Measurements from ENCODE around the gene DDX42.
A peak's percentile ranks its signal among the peaks of the same experiment; 100 is the strongest.
"Not testable (repeated sequence)": the region's sequence is repeated elsewhere in the genome, so short reads cannot be mapped to it uniquely, and the experiment has no call there.

DDX42 gene

GRCh38 chr17:63840591-63841349 lies 66.8 kb downstream of the DDX42 start:
- no peak for DNase-seq (ENCODE audit: low read depth, low spot score)

GRCh38 chr17:63841350-63842172 lies 67.6 kb downstream of the DDX42 start:
- DNase-seq (ENCODE audit: low read depth, low spot score): no peak

GRCh38 chr17:63842173-63842539 lies 68.2 kb downstream of the DDX42 start:
- no peak for DNase-seq (ENCODE audit: low read depth, low spot score)

- DNase-seq (ENCODE audit: low read depth, low spot score): peak; percentile 99
Observed at GRCh38 chr17:63842540-63843386, 68.8 kb downstream of the DDX42 start, which contains the start of gene SMARCD2. Gene SMARCD2 (minus strand): TSS chr17:63842685. CDS start chr17:63842674, 11 bp downstream.

- DNase-seq (ENCODE audit: low read depth, low spot score): not testable (repeated sequence)
Observed at GRCh38 chr17:63843387-63843888, 69.5 kb downstream of the DDX42 start.

GRCh38 chr17:63843910-63844677 lies 70.1 kb downstream of the DDX42 start:
- no peak for DNase-seq (ENCODE audit: low read depth, low spot score)

- no peak for DNase-seq (ENCODE audit: low read depth, low spot score)
Observed at GRCh38 chr17:63845509-63845908, 71.5 kb downstream of the DDX42 start.

- DNase-seq (ENCODE audit: low read depth, low spot score): no peak
Observed at GRCh38 chr17:63847525-63848249, 73.7 kb downstream of the DDX42 start.

- peak; percentile 97 for DNase-seq (ENCODE audit: low read depth, low spot score)
Observed at GRCh38 chr17:63848834-63849689, 75.1 kb downstream of the DDX42 start.

- DNase-seq (ENCODE audit: low read depth, low spot score): no peak
Observed at GRCh38 chr17:63850401-63850800, 76.4 kb downstream of the DDX42 start.

- DNase-seq (ENCODE audit: low read depth, low spot score): no peak
Observed at GRCh38 chr17:63853260-63853659, 79.3 kb downstream of the DDX42 start.

- no peak for DNase-seq (ENCODE audit: low read depth, low spot score)
Observed at GRCh38 chr17:63854709-63855108, 80.7 kb downstream of the DDX42 start.

GRCh38 chr17:63855185-63855584 lies 81.2 kb downstream of the DDX42 start:
- DNase-seq (ENCODE audit: low read depth, low spot score): no peak

GRCh38 chr17:63856425-63856824 lies 82.5 kb downstream of the DDX42 start:
- DNase-seq (ENCODE audit: low read depth, low spot score): not testable (repeated sequence)

- DNase-seq (ENCODE audit: low read depth, low spot score): no peak
Observed at GRCh38 chr17:63859257-63859656, 85.3 kb downstream of the DDX42 start.

GRCh38 chr17:63866625-63867024 lies 92.7 kb downstream of the DDX42 start:
- not testable (repeated sequence) for DNase-seq (ENCODE audit: low read depth, low spot score)
